Iris pigment epithelial cell (primary cell): ENCODE measurements around the gene CPA3.

Experiments
- DNase-seq: peaks from one replicate; pipeline ENCODE4 v3.0.0-alpha.2; 2011; ENCODE audit warnings: low read depth

The CPA3 gene

DNA sequence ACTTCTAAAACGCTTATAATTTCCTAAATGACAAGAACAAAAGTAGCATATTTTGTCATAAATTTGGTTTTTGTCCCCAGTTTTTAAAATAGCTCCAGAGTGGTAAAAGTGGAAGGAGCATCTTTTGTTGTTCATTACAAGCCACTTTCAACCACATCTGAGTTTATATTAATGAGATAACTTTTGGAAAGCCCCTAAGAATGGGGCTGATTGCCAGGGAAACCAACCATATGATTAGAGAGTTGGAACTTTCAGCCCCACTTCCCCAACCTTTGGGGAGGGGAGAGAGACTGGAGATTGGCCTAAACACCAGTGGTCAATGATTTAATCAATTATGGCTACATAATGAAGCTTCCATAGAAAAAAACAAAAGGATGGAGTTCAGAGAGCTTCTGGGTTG lies 57.4 kb downstream of the CPA3 start:
- DNase-seq: no peak

DNA sequence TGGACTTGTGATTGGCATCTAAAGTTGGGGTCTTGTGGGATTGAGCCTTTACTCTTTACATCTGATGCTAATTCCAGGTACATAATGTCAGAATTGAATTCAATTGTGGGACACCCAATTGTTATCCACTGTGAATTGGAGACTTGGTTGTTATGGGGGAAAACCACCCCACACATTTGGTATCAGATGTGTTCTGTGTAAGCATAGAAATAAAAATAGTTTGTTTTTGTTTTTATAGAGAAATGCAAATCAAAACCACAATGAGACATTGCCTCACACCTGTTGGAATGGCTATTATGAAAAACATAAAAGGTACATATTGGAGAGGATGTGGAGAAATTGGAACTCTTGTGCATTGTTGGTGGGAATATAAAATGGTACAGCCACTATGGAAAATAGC lies 58.5 kb downstream of the CPA3 start:
- DNase-seq: no peak

DNA sequence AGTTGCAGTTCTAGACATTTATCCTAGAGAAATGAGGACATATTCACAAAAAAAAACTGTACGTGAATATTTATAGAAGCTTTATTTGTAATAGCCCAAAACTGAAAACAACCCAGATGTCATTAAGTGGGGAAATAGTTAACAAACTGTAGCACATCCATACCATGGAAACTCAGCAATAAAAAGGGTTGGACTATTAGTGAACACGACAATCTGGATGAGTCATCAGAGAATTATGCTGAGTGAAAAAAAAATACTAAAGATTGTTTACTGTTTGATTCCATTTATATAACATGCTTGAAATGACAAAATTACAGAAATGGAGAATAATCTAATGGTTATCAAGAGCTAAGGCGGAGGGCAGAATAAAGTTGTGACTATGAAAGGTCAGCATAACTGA lies 59.5 kb downstream of the CPA3 start:
- DNase-seq: peak; percentile 55

DNA sequence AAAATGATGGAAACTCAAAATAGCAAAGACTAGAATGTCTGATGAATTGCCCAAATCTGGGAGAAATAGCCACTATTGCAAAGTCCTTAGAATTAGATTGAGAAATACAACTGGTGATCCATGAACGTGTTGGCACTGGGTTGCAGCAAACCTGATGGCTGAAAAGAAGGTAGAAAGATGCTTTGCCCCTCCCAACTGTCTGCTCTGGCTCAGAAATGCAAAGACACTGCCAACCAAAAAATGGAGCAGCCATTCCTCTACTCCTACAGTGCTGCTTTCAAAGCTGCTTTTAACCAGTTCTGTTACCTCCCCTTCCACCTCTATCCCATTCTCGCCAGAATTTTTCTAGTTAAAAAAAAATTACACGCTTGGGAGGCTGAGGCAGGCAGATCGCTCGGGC lies 60.7 kb downstream of the CPA3 start:
- no peak for DNase-seq

DNA sequence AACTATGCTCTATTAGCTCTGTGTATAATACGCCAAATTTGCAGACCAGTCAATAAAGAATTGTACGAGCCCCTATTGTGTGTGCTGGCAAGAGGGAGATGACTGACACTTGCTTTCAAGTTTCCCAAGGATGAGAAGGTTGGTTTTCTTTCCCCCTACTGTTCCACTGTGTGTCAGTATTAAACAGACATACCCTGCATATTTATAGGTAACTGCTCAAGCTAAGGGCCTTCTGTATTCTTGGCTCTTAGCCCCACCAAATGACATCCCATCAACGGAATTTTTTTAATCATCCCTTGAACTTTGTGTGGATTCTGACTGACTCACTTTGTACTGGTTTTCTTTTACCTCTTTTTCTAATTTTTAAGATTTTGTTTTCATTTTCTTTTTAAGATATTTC lies 65.7 kb downstream of the CPA3 start:
- peak; percentile 90 for DNase-seq

DNA sequence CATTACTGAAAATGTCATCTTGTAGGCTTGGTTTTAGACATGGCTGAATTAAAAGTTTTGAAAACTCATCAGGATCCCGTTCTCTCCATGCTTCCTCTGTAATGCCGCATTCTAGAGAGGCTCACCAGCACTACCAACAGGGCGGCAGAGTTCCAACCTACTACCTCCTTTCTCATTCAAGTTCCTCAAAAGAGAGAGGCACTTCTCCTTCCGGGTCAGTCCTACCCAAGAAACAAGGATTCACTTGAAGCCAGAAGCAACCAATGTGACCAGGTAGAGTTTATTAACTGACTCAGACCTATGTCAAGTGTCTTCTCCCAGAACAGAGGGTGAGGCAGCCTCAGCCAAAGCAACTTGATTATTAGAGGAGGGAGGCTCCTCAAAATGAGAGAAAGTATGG lies 66.5 kb downstream of the CPA3 start:
- DNase-seq: no peak

DNA sequence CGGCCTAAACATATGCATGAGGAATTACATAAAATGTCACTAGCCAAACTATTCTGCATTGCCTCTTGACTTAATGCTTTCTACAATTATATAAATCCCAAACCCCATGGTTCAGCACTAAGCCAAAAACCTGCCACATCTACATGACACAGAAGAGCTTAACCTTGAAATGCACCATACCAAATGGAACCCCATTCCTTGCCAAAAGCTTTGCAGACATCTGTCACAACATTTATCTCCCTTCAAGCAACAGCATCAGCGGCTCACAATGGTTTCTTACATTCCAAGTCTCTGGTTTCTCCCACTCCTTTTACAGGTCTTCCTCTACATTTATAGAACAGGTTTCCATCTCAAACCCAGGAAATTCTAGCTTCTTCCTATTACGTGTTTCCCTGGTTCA lies 67.9 kb downstream of the CPA3 start:
- DNase-seq: no peak

DNA sequence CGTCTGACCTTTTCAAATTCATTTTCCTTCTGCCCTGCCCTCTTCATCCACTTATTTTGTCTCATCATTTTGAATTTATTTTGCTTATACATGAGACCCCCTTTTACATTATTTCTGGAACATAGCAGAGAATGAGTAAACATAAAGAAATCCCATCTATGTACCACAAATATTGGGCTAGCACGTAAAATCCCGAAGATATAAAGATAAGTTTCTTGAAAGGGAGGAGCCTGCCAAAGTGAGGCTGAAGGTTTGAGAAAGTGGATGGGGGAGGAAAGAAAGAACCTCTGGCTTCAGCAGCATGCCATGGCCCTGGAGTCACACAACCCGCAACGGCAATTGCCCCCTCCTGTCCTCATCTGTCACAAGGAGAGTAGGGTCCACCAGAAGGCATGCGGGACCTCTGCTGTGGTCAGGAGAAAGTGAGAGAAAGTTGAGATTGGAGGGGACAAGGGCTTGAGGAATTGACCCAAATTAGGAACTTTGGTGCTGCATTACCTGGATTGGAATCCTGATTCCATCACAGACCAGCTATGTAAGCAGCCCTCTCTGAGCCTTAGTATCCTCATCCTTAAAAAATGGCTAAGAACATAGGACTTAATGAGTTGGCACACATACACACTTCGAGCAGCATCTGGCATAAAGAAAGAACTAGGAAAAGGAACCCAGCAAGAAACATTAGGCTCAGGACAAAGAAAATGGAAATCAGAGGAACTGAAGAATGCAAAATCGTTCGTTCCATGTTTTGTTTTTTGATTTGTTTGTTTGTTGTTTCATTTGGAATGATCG lies 72.6 kb downstream of the CPA3 start:
- DNase-seq: peak; percentile 69

DNA sequence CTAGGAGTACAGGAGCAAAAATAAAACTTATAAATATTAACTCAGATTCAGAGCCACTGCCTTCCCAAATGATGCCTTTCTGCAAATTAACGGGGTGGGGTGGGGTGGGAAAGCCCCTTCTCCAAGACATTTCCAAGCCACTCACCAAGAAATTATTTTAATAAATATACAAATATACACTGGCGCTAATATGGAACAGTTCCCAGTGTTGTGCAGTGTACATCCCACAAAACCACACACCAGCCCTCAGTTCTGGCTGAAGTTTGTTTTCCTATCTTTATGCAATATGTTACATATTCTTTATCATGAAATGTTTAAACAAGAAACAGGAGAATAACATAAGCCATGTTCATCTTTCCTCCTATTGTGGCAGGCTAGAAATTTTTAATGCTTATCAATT lies 73.2 kb downstream of the CPA3 start:
- DNase-seq: peak; percentile 44

DNA sequence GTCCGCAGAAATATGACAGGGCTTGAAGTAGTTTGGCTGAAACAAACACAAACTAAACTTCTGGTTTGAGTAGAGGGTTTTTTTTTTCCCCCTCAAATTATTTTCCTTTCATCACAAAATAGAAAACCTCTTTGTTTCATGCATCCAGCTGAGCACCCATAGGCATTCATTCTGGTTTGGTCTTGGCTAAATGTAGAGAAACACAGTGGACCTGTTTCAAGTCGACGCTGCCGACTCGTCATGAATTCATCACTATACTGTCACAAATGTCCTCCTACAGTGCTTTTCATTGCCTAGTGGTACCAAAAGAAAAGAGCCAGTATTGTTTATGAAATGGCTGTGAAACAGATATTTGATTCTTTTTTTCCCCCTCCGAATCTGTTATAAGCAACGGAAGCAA lies 73.8 kb downstream of the CPA3 start:
- no peak for DNase-seq

DNA sequence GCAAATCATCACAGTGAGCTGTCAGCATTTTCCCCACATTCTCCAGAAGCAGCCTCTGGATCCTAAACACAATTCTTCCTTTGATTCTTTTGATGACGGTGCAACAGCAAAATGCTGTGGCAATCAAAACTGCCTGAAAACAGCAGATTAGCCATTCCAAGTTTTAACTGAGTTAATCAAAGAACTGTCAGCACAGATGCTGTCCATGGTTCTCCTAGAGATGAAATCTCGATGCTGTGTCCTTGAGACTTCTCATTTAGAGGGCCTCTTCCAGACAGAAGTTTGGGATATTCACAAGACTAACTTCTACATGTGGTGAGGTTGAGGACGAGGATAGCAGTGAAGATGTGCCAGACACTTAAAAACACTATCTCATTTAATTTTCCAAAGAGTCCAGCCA lies 75.9 kb downstream of the CPA3 start:
- no peak for DNase-seq

DNA sequence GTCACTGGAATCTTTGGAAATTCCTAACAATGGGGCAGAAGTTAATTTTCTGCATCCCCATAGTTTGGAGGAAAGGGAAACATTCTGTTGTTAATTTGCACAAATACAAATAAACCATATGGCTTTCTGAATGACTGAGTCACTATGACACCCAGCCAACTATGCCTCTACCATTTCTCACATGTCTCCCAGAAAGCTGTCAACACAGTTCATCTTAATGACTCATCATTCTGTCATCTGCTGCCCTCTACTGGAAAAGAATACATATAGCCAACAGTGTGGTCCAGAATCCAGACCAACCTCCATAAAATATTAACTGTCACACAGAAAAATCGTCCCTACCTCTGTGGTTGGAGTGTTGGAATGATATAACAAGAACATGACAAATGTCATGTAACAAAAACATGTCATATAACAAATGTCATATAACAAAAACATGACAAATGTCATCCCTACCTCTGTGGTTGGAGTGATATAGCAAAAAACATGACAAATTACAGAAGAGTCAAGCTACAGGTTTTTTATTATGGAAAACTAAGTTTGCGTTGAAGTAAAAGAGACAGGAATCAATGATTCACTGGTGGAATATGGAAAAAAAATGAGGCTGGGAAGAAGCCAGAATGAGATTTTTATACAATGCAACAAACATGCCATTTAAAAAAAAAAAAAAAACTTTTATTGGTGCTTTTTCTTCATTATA lies 78.6 kb downstream of the CPA3 start:
- DNase-seq: peak; percentile 93

DNA sequence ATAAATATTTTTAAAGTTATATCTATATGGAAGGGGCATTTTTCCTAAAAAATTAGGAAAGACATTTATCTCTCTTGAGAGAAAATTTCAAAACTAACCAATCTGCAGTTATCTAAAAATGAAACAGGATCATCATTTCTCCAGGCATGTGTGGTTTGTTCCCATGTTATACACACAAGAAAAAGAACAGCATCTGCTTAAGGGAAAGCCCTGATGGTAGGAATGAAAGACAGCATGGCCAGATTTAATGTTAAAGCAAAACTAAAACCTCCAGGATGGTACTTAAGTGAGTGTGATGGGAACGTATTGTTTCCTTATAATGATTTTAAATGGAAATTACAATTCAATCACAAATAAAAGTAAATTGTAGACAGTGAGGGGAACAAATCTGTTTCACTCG lies 80.0 kb downstream of the CPA3 start:
- no peak for DNase-seq
